Fibroblast of lung (primary cell): Measurements from ENCODE around the gene CTAGE4. TPM values are rescaled to one million over a fixed set of nuclear protein-coding genes. Genes with fewer than 3 reads are reported as not detected.
"Not testable (repeated sequence)": the region's sequence is repeated elsewhere in the genome, so short reads cannot be mapped to it uniquely, and the experiment has no call there.

ENCODE experiments used
- DNase-seq, 2 donors: peaks; one replicate each; pipeline versions ENCODE4 v3.0.0 to v3.0.0-alpha.2; 2010; ENCODE audit warnings: low read depth in 2 of 2
- H2AFZ ChIP-seq: 2 replicates; pipeline ENCODE4 v1.5.1; 2012; ENCODE audit warnings: low read length, control low read depth, inconsistent platforms
- H3K27ac ChIP-seq: 2 replicates; pipeline ENCODE4 v1.5.1; 2011; ENCODE audit warnings: low read length, control low read depth; ENCODE audit not compliant: insufficient read depth
- H3K27me3 ChIP-seq: 2 replicates; pipeline ENCODE4 v1.5.1; 2011; ENCODE audit warnings: mild to moderate bottlenecking, low read length; ENCODE audit not compliant: control insufficient read depth, insufficient read depth
- H3K36me3 ChIP-seq: 2 replicates; pipeline ENCODE4 v1.5.1; 2011; ENCODE audit warnings: low read length; ENCODE audit not compliant: control insufficient read depth, insufficient read depth
- H3K4me1 ChIP-seq: 2 replicates; pipeline ENCODE4 v1.5.1; 2011; ENCODE audit warnings: low read length; ENCODE audit not compliant: control insufficient read depth, insufficient read depth; ENCODE audit errors: extremely low read depth
- H3K4me2 ChIP-seq: 2 replicates; pipeline ENCODE4 v1.5.1; 2011; ENCODE audit warnings: low read length, control low read depth; ENCODE audit not compliant: insufficient read depth; ENCODE audit errors: extremely low read depth
- H3K4me3 ChIP-seq, 4 experiments: fragments of 200-600 bp in 1 of 4; sonication (generic) in 1 of 4; replicated peaks in 1 of 4; 2 replicates each; pipeline ENCODE4 v1.5.1; 2011 to 2016; ENCODE audit warnings: low read length in 4 of 4, low read depth in 3 of 4, mild to moderate bottlenecking in 3 of 4, control low read depth in 2 of 4, inconsistent platforms in 1 of 4, mixed read lengths in 1 of 4; ENCODE audit not compliant: insufficient read depth in 1 of 4; ENCODE audit errors: control extremely low read depth in 1 of 4
- H3K79me2 ChIP-seq: 2 replicates; pipeline ENCODE4 v1.5.1; 2012; ENCODE audit warnings: mild to moderate bottlenecking, low read length, inconsistent platforms; ENCODE audit not compliant: control insufficient read depth, insufficient read depth
- H3K9ac ChIP-seq: 2 replicates; pipeline ENCODE4 v1.5.1; 2011; ENCODE audit warnings: mild to moderate bottlenecking, low read length, control low read depth; ENCODE audit not compliant: insufficient read depth
- H3K9me3 ChIP-seq: 2 replicates; pipeline ENCODE4 v1.5.1; 2012; ENCODE audit warnings: low read depth, low read length; ENCODE audit not compliant: control insufficient read depth, insufficient read depth
- H4K20me1 ChIP-seq: 2 replicates; pipeline ENCODE4 v1.5.1; 2011; ENCODE audit warnings: low read length; ENCODE audit not compliant: control insufficient read depth, insufficient read depth; ENCODE audit errors: extremely low read depth
- polyA plus RNA-seq, 2 donors: library from polyadenylated mRNA; depleted of rRNA in 1 of 2; stranded (reverse) in 1 of 2; unstranded in 1 of 2; fragments of >200 nt; gene quantifications; 2 replicates each; pipeline ENCODE4 v1.2.1, GENCODE V29; 2011 to 2012; ENCODE audit warnings: missing spikeins in 1 of 2
- total RNA-seq: library from RNA; depleted of rRNA; stranded (reverse); fragments of >200 nt; gene quantifications from 2 replicates; pipeline ENCODE4 v1.2.1, GENCODE V29; 2014

CTAGE4 gene
- total and polyA plus RNA-seq, 2 donors (not counting 1 experiment from before 2014, with no cell fraction given), result 0.17 TPM; not detected in 1

DNA sequence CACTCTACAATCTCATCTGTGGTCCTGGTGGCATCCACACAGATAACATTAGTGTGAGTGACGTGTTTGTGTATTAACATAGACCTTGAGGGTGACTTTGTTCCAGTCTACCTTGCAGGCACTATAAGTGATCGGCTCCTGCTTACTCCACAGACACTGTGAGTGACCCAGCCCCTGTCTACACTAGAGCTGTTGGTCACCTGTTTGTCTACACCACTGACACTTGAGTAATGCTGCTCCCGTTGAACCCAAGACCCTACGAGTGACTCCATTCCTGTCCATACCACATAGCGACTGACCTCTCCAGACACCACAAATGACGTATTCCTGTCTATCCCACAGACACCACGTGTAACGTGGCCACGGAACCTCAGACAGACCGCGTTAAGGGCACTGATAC, 10.5 kb downstream of the CTAGE4 start:
- not testable (repeated sequence) for H3K79me2 ChIP-seq, H2AFZ ChIP-seq, H3K4me1 ChIP-seq, H3K27ac ChIP-seq, DNase-seq, H4K20me1 ChIP-seq, H3K9ac ChIP-seq, H3K27me3 ChIP-seq, H3K4me3 ChIP-seq, H3K4me2 ChIP-seq, H3K9me3 ChIP-seq, H3K36me3 ChIP-seq

DNA sequence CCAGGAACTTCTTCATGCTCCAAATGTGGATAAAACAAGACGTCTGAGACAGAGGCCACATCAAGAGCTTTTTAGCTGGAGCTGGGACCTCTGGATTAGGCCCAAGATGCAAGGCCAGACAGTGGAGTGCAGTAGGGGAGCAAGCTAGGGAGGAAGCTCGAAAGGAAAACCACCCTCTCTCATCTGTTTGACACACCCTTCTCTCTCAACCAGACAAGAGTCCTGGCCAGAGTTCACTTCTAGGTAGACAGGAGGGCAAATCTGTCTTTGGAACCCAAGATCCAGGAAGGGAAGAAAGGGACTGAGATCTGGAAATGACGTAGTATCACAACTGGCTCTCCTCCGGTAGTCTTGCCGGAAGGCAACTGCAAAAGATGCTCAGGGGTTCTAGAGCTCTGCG, 11.2 kb downstream of the CTAGE4 start:
- not testable (repeated sequence) for H3K4me3 ChIP-seq, H3K9ac ChIP-seq, H3K27ac ChIP-seq, H2AFZ ChIP-seq, DNase-seq, H3K79me2 ChIP-seq, H3K4me1 ChIP-seq, H3K9me3 ChIP-seq, H3K27me3 ChIP-seq, H3K4me2 ChIP-seq, H4K20me1 ChIP-seq, H3K36me3 ChIP-seq

DNA sequence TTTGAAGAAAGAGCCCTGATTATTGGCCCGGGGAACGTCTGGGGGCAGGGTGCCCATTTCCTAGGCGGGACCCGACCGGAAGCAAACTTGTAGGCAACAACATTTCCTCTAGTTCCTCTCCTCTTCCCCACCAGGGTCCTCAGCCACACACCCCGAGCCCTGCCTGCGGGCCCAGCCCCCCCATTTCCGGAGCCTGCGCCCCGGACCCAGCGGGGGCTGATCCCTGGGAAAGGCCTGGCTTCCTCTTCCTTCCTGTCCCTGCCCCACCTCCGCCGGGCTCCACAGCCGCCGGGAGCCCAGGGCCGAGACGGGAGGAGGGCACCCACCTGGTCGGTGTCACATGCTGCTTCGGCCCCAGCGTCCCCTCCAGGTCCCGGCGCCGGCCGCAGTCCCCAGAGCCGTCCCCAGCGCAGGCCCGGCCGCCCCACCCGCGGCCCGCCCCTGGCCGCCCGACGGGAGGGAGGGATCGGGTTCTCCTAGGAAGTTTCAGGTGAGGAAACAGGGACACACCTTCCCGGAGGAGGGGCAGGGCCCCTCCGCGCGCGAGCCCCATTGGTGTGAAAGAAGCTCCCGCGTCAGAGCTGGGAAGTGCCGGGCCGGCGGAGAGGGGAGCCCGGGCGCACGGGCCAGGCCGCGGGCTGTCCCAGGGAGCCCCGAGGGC, 12.1 kb downstream of the CTAGE4 start, which contains the start of gene ARHGEF35:
ARHGEF35 (minus strand) TSS at position 622 of the 661 bp plus-strand sequence. CDS start 7,450 bp downstream, outside the sequence.
- not testable (repeated sequence) for H3K36me3 ChIP-seq, H3K4me2 ChIP-seq, DNase-seq, H3K9me3 ChIP-seq, H3K9ac ChIP-seq, H3K4me3 ChIP-seq, H3K27me3 ChIP-seq, H3K79me2 ChIP-seq, H2AFZ ChIP-seq, H4K20me1 ChIP-seq, H3K4me1 ChIP-seq, H3K27ac ChIP-seq

DNA sequence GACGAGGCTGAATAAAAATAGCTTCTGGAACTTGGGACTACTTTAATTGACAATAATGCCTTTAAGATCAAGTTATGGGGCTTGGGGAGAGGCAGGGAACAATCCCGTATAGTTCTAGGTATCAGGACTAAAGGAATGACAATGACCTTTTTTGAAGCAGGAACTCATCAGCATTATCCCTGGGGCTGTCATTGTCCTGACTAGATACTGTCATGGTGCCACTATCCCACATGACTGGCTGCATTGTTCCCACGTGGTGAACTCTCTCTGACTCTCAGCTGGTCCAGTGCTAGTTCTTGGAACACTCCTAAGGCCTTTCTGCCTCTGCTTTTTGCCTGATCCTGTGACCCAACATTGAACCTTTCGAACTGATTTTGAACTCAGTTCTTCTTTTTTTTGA, 15.7 kb downstream of the CTAGE4 start:
- H3K9ac ChIP-seq, H3K27me3 ChIP-seq, H3K4me3 ChIP-seq, H3K4me1 ChIP-seq, H3K4me2 ChIP-seq, H3K79me2 ChIP-seq, H3K27ac ChIP-seq, H4K20me1 ChIP-seq, DNase-seq, H3K9me3 ChIP-seq, H2AFZ ChIP-seq, H3K36me3 ChIP-seq: not testable (repeated sequence)

DNA sequence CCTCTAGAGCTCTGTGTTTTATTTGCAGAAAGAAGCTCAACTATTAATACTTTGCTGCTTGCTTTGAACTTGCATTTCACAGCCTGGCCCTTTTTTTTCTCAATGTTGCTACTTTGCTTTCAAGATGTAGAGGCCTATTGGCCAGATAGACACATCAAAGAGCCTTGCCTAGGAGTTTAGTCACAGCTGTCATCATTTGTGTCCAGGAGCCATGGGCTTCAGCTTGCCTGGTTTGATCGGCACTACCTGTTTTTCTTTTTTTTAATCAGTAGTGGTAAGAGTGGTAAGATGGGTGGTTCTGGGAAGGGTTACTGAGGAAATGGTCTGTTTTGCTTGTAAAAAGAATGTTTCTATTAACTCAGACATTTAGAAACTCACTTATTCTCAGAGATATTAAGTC, 18.7 kb downstream of the CTAGE4 start:
- H3K9me3 ChIP-seq, H3K27me3 ChIP-seq, H2AFZ ChIP-seq, H3K4me2 ChIP-seq, DNase-seq, H3K9ac ChIP-seq, H3K27ac ChIP-seq, H3K36me3 ChIP-seq, H3K79me2 ChIP-seq, H3K4me1 ChIP-seq, H3K4me3 ChIP-seq, H4K20me1 ChIP-seq: not testable (repeated sequence)

DNA sequence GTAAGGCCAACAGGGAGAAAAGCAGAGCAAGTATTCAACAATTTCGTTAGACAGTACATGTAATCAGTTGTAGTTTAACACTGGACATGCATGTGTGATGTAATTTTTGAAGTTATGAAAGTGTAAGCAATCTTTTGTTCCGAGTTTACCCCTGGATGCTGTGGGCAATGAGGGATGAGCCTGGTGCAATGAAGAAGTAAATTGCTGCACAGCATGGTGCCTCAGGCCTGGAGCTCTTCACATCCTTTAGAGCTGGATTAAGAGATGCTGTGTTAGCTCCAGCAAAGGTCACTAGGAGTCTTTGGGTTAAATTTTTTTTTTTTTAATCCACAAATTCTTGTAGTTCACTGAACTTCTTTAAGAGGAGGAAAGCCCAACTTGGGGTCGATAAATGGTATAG, 19.8 kb downstream of the CTAGE4 start:
- H3K4me3 ChIP-seq, H3K79me2 ChIP-seq, H3K4me2 ChIP-seq, H3K4me1 ChIP-seq, DNase-seq, H3K27me3 ChIP-seq, H3K36me3 ChIP-seq, H2AFZ ChIP-seq, H4K20me1 ChIP-seq, H3K27ac ChIP-seq, H3K9ac ChIP-seq, H3K9me3 ChIP-seq: not testable (repeated sequence)

DNA sequence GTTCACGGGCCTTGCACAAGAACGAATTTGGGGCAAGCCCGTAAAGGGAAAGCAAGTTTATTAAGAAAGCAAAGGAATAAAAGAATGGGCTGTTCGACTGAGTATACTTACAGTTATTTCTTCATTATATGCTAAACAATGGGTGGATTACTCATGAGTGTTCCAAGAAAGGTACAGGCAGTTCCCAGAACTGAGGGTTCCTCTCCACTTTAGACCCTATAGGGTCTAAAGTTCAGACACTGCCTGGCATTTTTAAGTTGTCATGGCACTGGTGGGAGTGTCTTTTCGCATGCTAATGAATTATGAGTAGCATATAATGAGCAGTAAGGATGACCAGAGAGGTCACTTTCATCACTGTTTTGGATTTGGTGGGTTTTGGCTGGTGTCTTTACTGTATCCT, 22.0 kb downstream of the CTAGE4 start:
- not testable (repeated sequence) for H3K4me2 ChIP-seq, H3K9ac ChIP-seq, H3K4me3 ChIP-seq, H3K4me1 ChIP-seq, H3K27ac ChIP-seq, H4K20me1 ChIP-seq, H2AFZ ChIP-seq, H3K27me3 ChIP-seq, DNase-seq, H3K9me3 ChIP-seq, H3K79me2 ChIP-seq, H3K36me3 ChIP-seq
